Midbrain (tissue), 1 donor: ENCODE measurements around the gene OR5A1.
"Not testable (repeated sequence)": the region's sequence is repeated elsewhere in the genome, so short reads cannot be mapped to it uniquely, and the experiment has no call there.

Source experiments
- DNase-seq: peaks from one replicate; lab custom pipeline; 2025; lab: John Stamatoyannopoulos, UW

The OR5A1 gene

GRCh38 chr11:59436169-59436568 is at the start of gene OR5A1:
OR5A1 (plus strand) TSS chr11:59436469; CDS start chr11:59443169, 6,700 bp downstream.
- DNase-seq: no peak

GRCh38 chr11:59394186-59394585 is 42.1 kb upstream of the OR5A1 start:
- DNase-seq: no peak

GRCh38 chr11:59400461-59401261 is 35.6 kb upstream of the OR5A1 start:
- DNase-seq: no peak

- DNase-seq: no peak
Observed at GRCh38 chr11:59401262-59401552, 35.1 kb upstream of the OR5A1 start.

GRCh38 chr11:59403546-59403945 is 32.7 kb upstream of the OR5A1 start:
- DNase-seq: no peak

GRCh38 chr11:59413646-59414045 is 22.6 kb upstream of the OR5A1 start:
- no peak for DNase-seq

GRCh38 chr11:59415111-59415510 is 21.2 kb upstream of the OR5A1 start:
- no peak for DNase-seq

GRCh38 chr11:59416613-59417012 is 19.7 kb upstream of the OR5A1 start:
- no peak for DNase-seq

GRCh38 chr11:59417023-59417422 is 19.2 kb upstream of the OR5A1 start:
- DNase-seq: no peak

- DNase-seq: no peak
Observed at GRCh38 chr11:59418156-59418555, 18.1 kb upstream of the OR5A1 start.

GRCh38 chr11:59423835-59424234 is 12.4 kb upstream of the OR5A1 start:
- DNase-seq: no peak

- no peak for DNase-seq
Observed at GRCh38 chr11:59425131-59425530, 11.1 kb upstream of the OR5A1 start.

GRCh38 chr11:59426361-59427067 is 9.8 kb upstream of the OR5A1 start, which contains the start of gene OR5A2:
OR5A2 (minus strand) TSS chr11:59426413; CDS start chr11:59422953, 3,460 bp downstream.
- DNase-seq: no peak

- DNase-seq: no peak
Observed at GRCh38 chr11:59427068-59427382, 9.2 kb upstream of the OR5A1 start.

GRCh38 chr11:59429924-59430516 is 6.2 kb upstream of the OR5A1 start:
- no peak for DNase-seq

- no peak for DNase-seq
Observed at GRCh38 chr11:59437770-59438169, 1.5 kb downstream of the OR5A1 start.

- DNase-seq: not testable (repeated sequence)
Observed at GRCh38 chr11:59445624-59446023, 9.4 kb downstream of the OR5A1 start.

GRCh38 chr11:59448484-59448883 is 12.2 kb downstream of the OR5A1 start:
- no peak for DNase-seq

- no peak for DNase-seq
Observed at GRCh38 chr11:59456661-59457060, 20.4 kb downstream of the OR5A1 start, which contains the start of gene OR4D6. OR4D6 (plus strand) TSS chr11:59456961; CDS start chr11:59456961, 0 bp downstream.

- DNase-seq: no peak
Observed at GRCh38 chr11:59459916-59460315, 23.6 kb downstream of the OR5A1 start.

- DNase-seq: no peak
Observed at GRCh38 chr11:59463190-59463641, 26.9 kb downstream of the OR5A1 start.

GRCh38 chr11:59473015-59473414 is 36.7 kb downstream of the OR5A1 start, which contains the start of gene OR4D10:
OR4D10 (plus strand) TSS chr11:59473315; CDS start chr11:59477430, 4,115 bp downstream.
- no peak for DNase-seq

GRCh38 chr11:59475176-59475575 is 38.9 kb downstream of the OR5A1 start:
- no peak for DNase-seq
